SH-SY5Y (cell line): ENCODE measurements around the gene KRT86.

ENCODE experiments used
- GATA2 ChIP-seq: IDR thresholded peaks from 2 replicates; pipeline ENCODE4 v1.6.1; 2011; ENCODE audit warnings: mild to moderate bottlenecking, low read depth, low read length
- GATA3 ChIP-seq: IDR thresholded peaks from 2 replicates; pipeline ENCODE4 v1.6.1; 2011; ENCODE audit warnings: low read depth, mild to moderate bottlenecking, low read length, moderate library complexity

GRCh38 chr12:52249511-52250047 is 24.9 kb upstream of the KRT86 start:
- TF ChIP-seq GATA2 (no peak), GATA3 (no peak)
